ACHN (cell line): ENCODE results near the gene THBD.

Experiments used
- DNase-seq: peaks from one replicate; pipeline ENCODE4 v3.0.0-alpha.2; 2015
- in situ Hi-C: cut with HindIII; loops from 2 replicates; pipeline ENCODE4 v1.10.0; 2017; ENCODE audit warnings: low sequenced_read_pairs, low pct_ligation_motif_present, low pct_unique_long_range_greater_than_20kb

Gene THBD

DNA sequence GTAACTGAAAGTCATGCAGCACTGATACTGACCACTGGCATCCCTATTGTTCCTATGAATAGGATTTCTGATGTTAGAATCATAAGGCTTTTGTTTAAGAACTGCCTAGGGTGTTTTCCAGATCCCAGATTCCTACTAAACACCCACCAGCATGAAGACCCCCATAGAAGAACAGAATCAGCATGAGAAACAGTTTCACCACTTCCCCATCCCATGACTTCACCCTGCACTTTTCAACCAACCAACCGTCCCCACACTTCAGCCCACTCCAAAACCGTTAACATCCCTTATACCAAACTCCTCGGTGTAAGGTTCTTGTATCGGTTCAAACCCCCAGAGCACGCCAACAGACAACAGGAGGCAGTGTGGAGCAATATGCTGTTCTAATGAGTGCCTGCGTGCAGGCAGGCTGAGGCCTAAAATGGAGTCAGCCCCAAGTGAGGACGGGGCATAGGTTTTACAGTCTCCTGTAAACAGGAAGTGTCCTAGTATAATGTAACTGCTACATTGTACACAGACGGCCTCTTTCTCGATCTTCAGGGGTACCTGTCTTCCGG lies 25.8 kb downstream of the THBD start:
- DNase-seq: no peak

GRCh38 chr20:23022849-23023248 lies 26.6 kb downstream of the THBD start:
- DNase-seq: no peak
- in situ Hi-C loops: no loop called here

More for the DNA sequence above, 25.8 kb downstream of the THBD start:
- in situ Hi-C loops: no loop called here

DNA sequence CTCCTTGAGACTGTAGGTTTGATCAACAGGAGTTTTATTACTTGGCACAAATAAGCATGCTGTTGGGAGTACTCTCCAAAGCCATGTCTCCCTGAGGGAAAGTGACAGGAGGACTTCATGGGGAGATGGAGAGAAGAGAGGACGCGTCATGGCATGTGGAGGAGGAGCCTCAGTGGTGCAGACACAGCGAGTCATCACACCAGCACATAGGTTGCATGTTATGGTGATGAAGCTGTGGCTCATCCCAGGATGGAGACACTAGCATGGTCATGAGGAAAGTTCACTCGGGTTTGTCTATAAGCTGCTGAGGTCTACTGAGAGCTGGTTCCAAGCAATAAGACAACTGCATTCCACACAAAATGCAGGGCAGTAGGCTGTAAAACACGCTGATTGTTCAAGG lies 27.5 kb downstream of the THBD start:
- in situ Hi-C loops: no loop called here

GRCh38 chr20:23021541-23021940 lies 27.9 kb downstream of the THBD start:
- DNase-seq: no peak

More for the DNA sequence above, 27.5 kb downstream of the THBD start:
- no peak for DNase-seq

GRCh38 chr20:23020230-23021018 lies 29.0 kb downstream of the THBD start:
- in situ Hi-C loops: no loop called here
- no peak for DNase-seq

More at GRCh38 chr20:23021541-23021940, 27.9 kb downstream of the THBD start:
- in situ Hi-C loops: no loop called here

GRCh38 chr20:23019403-23019802 lies 30.1 kb downstream of the THBD start:
- no peak for DNase-seq
- in situ Hi-C loops: no loop called here

- no peak for DNase-seq
- in situ Hi-C loops: no loop called here
Measured at GRCh38 chr20:23018941-23019340, 30.5 kb downstream of the THBD start.

- in situ Hi-C loops: no loop called here
Measured at GRCh38 chr20:23018432-23018831, 31.0 kb downstream of the THBD start.

GRCh38 chr20:23017516-23017915 lies 32.0 kb downstream of the THBD start:
- DNase-seq: no peak
- in situ Hi-C loops: no loop called here

More at GRCh38 chr20:23018432-23018831, 31.0 kb downstream of the THBD start:
- DNase-seq: no peak

GRCh38 chr20:23013429-23013828 lies 36.0 kb downstream of the THBD start:
- in situ Hi-C loops: no loop called here
- DNase-seq: no peak

- no peak for DNase-seq
- in situ Hi-C loops: no loop called here
Measured at GRCh38 chr20:23011008-23011721, 38.3 kb downstream of the THBD start.

DNA sequence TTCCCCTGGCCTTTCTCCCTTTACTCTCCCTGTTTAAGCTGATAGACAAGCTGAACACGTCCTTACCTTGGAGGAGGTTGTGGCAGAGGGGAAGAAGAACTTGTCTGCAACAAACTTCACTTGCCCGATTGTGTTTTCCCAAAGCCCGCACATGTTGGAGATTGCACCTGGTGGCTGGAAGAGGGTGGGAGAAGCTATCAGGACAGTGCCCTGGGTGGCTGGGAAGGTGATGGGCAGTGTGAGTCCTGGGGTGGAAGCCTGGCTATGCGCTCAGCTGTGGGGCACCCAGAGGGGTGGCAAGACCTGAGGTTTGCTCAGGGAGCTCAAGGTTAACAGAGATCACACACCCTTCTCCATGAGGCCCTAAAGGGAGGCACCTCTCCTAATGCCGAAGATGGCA lies 39.4 kb downstream of the THBD start:
- no peak for DNase-seq
- in situ Hi-C loops: no loop called here

DNA sequence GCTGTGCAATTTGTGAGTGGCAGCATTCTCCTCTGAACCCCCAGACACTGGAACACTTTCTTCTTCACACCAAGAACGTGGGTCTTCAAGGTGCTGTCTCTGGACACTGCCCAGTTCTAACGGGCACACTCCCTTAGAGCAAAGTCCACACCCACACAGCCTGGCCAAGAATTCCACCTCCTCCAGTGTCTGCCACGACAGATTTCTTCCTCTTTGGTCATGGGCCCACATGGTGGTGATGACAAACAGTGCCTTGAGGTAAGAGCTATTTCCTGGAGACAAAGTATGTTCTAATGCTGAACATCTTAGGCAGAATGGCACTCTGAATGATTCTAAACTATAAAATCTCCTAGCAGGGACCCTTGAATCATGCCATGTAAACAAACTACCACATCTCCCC lies 39.8 kb downstream of the THBD start:
- in situ Hi-C loops: no loop called here
- DNase-seq: no peak

DNA sequence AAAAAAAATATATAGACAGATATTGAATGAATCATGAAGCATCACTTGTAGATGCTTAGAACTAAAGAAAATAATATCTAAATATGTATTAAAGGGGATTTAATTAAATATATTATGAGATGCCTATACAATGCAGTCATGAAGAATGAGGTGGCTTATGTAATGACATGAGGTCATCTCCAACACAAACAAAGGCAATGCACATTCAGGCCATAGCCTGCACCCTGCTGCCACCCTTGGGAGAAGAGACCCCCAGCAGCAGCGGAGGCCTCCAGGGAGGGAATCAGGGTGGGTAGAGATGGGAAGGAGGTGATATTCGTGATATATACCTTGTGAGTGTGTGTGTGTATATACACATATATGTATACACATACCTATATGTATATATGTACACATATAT lies 40.8 kb downstream of the THBD start:
- DNase-seq: no peak
- in situ Hi-C loops: no loop called here

- in situ Hi-C loops: no loop called here
- DNase-seq: no peak
Measured at GRCh38 chr20:23007886-23008655, 41.4 kb downstream of the THBD start.

- no peak for DNase-seq
- in situ Hi-C loops: no loop called here
Measured at GRCh38 chr20:23007462-23007861, 42.0 kb downstream of the THBD start.

GRCh38 chr20:23005776-23006175 lies 43.7 kb downstream of the THBD start:
- no peak for DNase-seq
- in situ Hi-C loops: no loop called here

GRCh38 chr20:23003881-23004460 lies 45.5 kb downstream of the THBD start:
- no peak for DNase-seq
- in situ Hi-C loops: no loop called here
